Activated T-cell treated with anti-CD3 and anti-CD28 coated beads, Interleukin-2, amount 50 U/mL, for 4 hours (primary cell): ENCODE results near the gene ORMDL2. TPM values are rescaled to one million over a fixed set of nuclear protein-coding genes. Genes with fewer than 3 reads are reported as not detected.
"Not testable (repeated sequence)": the region's sequence is repeated elsewhere in the genome, so short reads cannot be mapped to it uniquely, and the experiment has no call there.

ENCODE experiments used
- ATAC-seq, 2 donors: fragments of 200-7000 bp; cut with Tn5 transposase; one replicate each; pipeline ENCODE4 v1.10.0; 2021
- DNase-seq: peaks from one replicate; pipeline ENCODE4 v3.0.0-alpha.2; 2020
- H3K27me3 Mint-ChIP-seq: one replicate; pipeline ENCODE4 v1.8.0; 2021; ENCODE audit warnings: low read depth, mixed read lengths
- H3K36me3 Mint-ChIP-seq: one replicate; pipeline ENCODE4 v1.8.0; 2022; ENCODE audit warnings: mixed read lengths; ENCODE audit not compliant: insufficient read depth
- H3K4me1 Mint-ChIP-seq: one replicate; pipeline ENCODE4 v1.8.0; 2021; ENCODE audit warnings: low read depth, mixed read lengths
- H3K4me3 Mint-ChIP-seq: one replicate; pipeline ENCODE4 v1.8.0; 2021; ENCODE audit warnings: mild to moderate bottlenecking, moderate library complexity, mixed read lengths
- H3K9me3 Mint-ChIP-seq: one replicate; pipeline ENCODE4 v1.8.0; 2021; ENCODE audit warnings: mixed read lengths
- total RNA-seq, 3 donors: library from RNA; stranded (reverse); gene quantifications; one replicate each; pipeline ENCODE4 v1.2.1, GENCODE V29; 2021

Gene ORMDL2
- total RNA-seq, 3 donors from 2014 or later: 45.9 to 57.0 (median 49.9) TPM

DNA sequence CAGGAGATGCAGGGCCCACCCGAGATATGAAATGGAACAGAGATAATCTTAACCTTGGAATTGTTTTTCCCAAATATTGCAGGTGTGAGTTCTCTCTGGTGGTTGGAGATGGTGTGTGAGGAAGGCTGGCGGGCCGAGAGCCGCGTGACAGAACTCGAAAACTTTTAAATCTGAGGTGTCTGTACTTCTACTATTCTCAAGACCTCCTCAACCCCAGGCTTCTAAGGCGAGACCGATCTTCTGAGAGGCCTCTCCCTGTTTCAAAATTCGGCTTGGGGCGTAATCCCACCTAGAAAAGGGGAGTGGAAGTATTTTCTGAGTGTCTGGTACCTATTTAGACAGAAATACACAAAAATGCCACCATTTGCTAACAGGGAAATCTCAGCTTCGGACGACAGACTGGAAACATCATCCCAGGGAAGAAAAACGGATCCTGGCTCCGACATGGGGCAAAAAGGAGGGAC, 928 bp upstream of the ORMDL2 start:
- ATAC-seq: no peak
- peaks cover 50% of the 10 kb centered on the region for H3K4me1 Mint-ChIP-seq
- H3K9me3 Mint-ChIP-seq: no peaks in the 10 kb centered on the region
- H3K36me3 Mint-ChIP-seq: peaks cover 23% of the 10 kb centered on the region
- no peak overlapping the region for H3K4me3 Mint-ChIP-seq
- no peak for DNase-seq
- H3K27me3 Mint-ChIP-seq: no peaks in the 10 kb centered on the region

DNA sequence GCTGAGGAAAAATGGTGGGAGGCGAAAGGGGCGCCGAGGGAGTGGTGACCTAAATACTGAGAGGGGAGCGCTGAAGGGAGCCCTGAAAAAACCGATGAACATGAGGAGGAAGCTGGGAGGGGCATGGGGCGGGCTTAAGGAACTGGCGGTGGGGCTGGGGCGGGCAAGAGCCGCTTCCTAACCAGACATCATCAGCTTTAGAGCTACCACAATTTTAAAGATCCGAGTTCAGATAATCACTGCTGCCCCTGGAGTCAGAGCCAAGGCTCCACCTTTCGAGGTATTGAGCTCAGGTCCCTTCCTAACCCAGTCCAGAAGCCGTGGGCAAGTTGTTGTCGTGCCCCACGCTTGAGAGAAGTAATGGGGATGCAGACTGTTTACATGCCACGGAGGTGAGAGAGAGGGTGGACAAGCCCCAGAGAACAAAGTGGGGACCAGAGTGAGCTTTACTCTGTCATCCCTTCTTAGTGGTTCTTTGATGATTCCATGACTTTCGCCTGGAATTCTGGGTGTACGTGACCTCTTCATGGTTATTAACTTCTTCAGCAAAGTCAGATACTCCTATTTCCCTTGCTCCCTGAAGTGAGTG, 393 bp downstream of the ORMDL2 start:
- Mint-ChIP-seq H3K4me3 (no peak overlapping the region), H3K27me3 (no peaks in the 10 kb centered on the region), H3K4me1 (peaks cover 39% of the 10 kb centered on the region), H3K36me3 (peaks cover 29% of the 10 kb centered on the region), H3K9me3 (no peaks in the 10 kb centered on the region)
- ATAC-seq (peak; percentile 56 to 61), DNase-seq (no peak)

DNA sequence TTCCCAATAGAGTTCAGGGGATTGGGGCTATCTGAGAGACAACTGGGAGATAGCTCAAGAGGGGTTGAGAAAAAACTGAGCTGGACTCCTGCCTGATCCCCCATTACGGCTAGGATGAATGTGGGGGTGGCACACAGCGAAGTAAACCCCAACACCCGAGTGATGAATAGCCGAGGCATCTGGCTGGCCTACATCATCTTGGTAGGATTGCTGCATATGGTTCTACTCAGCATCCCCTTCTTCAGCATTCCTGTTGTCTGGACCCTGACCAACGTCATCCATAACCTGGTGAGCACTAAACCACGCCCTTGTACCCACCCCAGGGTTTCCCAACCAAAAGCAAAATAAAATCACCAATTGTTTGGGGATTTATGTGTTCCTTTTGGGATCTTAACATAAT, 1.0 kb downstream of the ORMDL2 start:
- DNase-seq (no peak), ATAC-seq (no peak)
- peaks cover 31% of the 10 kb centered on the region for H3K36me3 Mint-ChIP-seq
- H3K4me3 Mint-ChIP-seq: no peak overlapping the region
- H3K4me1 Mint-ChIP-seq: peaks cover 36% of the 10 kb centered on the region
- no peaks in the 10 kb centered on the region for H3K9me3 Mint-ChIP-seq
- no peaks in the 10 kb centered on the region for H3K27me3 Mint-ChIP-seq

DNA sequence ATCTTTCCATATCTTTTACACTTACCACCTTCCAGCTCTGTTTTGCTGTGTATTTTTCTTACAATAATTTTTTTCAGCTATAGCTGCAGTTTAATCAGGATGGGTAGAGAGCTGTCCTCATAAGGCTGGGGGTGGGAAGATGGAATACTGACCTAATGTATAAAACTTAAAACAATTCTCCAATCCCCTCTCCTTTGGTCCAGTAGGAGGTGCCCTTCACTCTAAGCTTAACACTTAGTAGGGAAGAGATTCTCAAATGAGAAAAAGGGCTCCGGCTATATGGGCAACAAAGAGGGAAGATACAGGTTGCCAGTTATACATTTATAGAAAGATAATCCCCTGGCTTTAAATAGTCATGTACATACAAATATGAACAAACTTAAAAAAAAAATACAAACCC, 2.8 kb downstream of the ORMDL2 start:
- no peaks in the 10 kb centered on the region for H3K27me3 Mint-ChIP-seq
- peaks cover 29% of the 10 kb centered on the region for H3K4me1 Mint-ChIP-seq
- ATAC-seq (no peak), DNase-seq (no peak)
- no peaks in the 10 kb centered on the region for H3K9me3 Mint-ChIP-seq
- H3K36me3 Mint-ChIP-seq: peaks cover 27% of the 10 kb centered on the region
- H3K4me3 Mint-ChIP-seq: no peak overlapping the region

DNA sequence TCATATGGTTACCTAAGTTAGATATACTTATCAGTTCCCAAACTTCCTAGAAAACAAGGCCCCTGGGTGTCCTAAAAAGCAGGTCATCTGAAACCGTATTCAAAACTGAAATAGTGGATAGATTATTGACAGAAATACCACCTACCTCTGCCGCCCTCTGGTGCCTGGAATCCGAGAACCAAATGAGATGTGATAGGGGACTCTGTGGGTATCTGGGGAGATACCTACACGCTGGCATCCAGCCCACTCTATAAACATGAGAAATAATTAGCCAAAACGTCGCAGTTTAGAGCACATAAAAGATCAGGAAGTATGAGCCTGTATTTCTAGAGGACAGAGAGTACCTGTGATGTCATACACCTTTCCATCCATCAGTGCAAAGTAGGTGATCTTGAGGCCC, 4.4 kb downstream of the ORMDL2 start:
- no peak for ATAC-seq
- H3K4me3 Mint-ChIP-seq: no peak overlapping the region

DNA sequence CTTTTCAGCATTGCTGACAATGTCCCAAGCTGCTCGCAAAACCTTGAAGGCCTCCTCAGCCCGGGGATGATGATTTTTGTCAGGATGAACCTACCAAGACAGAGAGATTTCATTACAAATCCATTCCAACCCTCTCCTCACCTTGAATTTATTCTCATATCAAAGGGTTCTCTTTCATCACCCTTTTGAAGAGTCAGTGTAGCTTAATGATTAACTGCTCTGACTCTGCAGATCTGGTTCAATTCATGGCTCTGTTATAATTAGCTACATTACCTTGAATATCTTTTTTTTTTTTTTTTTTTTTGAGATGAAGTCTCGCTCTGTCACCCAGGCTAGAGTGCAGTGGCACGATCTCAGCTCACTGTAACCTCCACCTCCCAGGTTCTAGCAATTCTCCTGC, 5.6 kb downstream of the ORMDL2 start:
- Mint-ChIP-seq H3K27me3 (no peaks in the 10 kb centered on the region), H3K36me3 (peaks cover 39% of the 10 kb centered on the region), H3K4me1 (peaks cover 44% of the 10 kb centered on the region), H3K4me3 (no peak overlapping the region), H3K9me3 (no peaks in the 10 kb centered on the region)
- DNase-seq (no peak), ATAC-seq (no peak)

More for the DNA sequence above, 4.4 kb downstream of the ORMDL2 start:
- Mint-ChIP-seq H3K9me3 (no peaks in the 10 kb centered on the region), H3K36me3 (peaks cover 28% of the 10 kb centered on the region), H3K27me3 (no peaks in the 10 kb centered on the region), H3K4me1 (peaks cover 35% of the 10 kb centered on the region)
- no peak for DNase-seq

DNA sequence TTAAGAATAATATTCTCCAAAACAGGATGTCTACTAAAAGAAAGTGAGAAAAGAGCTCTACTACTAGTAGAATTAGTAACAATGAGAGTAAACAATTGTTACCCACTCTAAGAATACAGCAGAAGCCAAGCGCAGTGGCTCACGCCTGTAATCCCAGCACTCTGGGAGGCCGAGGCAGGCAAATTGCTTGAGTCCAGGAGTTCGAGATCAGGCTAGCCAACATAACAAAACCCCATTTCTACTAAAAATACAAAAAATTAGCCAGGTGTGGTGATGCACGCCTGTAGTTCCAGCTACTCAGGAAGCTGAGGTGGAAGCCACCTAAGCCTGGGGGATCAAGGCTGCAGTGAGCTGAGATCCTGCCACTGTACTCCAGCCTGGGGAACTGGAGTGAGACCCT, 6.9 kb downstream of the ORMDL2 start:
- peaks cover 33% of the 10 kb centered on the region for H3K36me3 Mint-ChIP-seq
- H3K9me3 Mint-ChIP-seq: no peaks in the 10 kb centered on the region
- ATAC-seq (no peak), DNase-seq (no peak)
- peaks cover 35% of the 10 kb centered on the region for H3K4me1 Mint-ChIP-seq
- peak overlapping the region; percentile 44 for H3K4me3 Mint-ChIP-seq
- no peaks in the 10 kb centered on the region for H3K27me3 Mint-ChIP-seq

DNA sequence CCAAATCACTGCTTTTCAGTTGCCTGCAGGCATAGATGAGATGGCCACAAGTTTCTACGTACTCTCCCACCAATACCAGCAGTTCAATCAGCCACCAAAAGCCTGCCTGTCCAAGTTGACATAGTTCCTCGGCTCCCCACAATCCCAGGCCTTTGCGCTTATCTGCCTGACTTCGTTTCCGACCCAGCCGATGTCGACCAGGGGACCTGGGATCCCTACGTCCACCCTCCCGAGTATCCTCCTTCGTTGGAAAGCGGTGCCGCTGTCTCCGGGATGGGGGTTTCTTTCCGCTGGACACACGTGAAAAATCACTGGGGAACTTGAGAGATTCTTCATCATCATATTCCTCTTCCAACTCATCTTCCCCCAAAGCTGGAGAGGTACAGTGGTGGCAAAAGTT, 10.0 kb downstream of the ORMDL2 start:
- H3K4me3 Mint-ChIP-seq: peak overlapping the region; percentile 93
- peaks cover 17% of the 10 kb centered on the region for H3K36me3 Mint-ChIP-seq
- H3K4me1 Mint-ChIP-seq: peaks cover 50% of the 10 kb centered on the region
- ATAC-seq: no peak
- H3K9me3 Mint-ChIP-seq: no peaks in the 10 kb centered on the region
- no peaks in the 10 kb centered on the region for H3K27me3 Mint-ChIP-seq
- DNase-seq: no peak

DNA sequence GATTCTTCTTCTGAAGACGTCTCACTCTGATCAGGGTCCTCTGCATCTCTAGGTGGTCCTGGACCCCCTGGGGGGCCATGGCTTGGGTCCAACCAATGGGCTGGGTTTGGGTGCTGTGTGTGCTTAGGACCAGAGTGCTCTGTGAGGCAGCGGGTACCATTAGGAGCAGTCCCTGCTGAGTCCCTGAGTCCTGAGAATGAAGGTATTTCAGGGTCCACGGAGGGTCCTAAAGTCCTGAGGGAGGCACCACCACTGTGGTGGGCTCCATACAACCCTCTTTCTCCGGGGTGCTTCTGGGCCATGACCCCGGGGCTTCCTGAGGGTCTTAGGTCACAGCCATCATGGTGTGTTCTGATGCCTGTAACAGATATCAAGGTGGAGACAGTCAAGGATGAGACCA, 10.5 kb downstream of the ORMDL2 start:
- Mint-ChIP-seq H3K9me3 (no peaks in the 10 kb centered on the region), H3K4me3 (peak overlapping the region; percentile 93), H3K36me3 (peaks cover 13% of the 10 kb centered on the region), H3K27me3 (no peaks in the 10 kb centered on the region), H3K4me1 (peaks cover 50% of the 10 kb centered on the region)
- no peak for ATAC-seq
- no peak for DNase-seq

DNA sequence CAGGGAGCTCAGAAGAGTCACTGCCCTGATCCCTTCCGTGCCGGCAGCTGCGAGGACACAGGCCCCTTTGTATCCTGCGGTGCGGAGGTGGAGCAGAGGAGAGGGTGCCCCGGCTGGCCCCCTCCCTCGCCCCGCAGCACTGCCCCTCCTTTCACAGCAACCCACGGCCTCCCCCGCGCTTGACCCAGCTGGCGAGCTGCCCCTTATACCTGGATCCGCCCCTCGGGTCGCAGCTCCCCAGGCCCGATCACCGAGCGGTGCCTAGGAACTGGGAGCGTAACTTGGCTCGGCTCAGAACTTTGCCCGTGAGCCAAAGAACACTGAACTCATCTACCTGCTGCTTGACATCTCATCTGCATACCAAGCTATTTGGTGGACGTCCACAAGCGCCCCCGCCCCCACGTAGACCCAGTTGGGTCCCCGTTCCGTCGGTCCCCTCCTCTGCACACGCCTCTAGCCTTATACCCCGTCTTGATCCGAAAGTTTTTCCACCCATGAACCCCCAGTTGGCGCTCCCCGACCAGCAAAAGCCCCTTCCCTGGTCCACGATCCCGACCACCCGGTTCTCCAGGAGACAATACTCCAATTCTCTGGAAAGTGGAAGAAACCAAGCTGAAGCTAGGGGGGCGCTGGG, 12.2 kb downstream of the ORMDL2 start:
- Mint-ChIP-seq H3K4me3 (peak overlapping the region; percentile 93), H3K4me1 (peaks cover 42% of the 10 kb centered on the region), H3K36me3 (peaks cover 12% of the 10 kb centered on the region), H3K9me3 (no peaks in the 10 kb centered on the region), H3K27me3 (no peaks in the 10 kb centered on the region)
- peak; percentile 16 to 24 for ATAC-seq
- peak; percentile 17 for DNase-seq

DNA sequence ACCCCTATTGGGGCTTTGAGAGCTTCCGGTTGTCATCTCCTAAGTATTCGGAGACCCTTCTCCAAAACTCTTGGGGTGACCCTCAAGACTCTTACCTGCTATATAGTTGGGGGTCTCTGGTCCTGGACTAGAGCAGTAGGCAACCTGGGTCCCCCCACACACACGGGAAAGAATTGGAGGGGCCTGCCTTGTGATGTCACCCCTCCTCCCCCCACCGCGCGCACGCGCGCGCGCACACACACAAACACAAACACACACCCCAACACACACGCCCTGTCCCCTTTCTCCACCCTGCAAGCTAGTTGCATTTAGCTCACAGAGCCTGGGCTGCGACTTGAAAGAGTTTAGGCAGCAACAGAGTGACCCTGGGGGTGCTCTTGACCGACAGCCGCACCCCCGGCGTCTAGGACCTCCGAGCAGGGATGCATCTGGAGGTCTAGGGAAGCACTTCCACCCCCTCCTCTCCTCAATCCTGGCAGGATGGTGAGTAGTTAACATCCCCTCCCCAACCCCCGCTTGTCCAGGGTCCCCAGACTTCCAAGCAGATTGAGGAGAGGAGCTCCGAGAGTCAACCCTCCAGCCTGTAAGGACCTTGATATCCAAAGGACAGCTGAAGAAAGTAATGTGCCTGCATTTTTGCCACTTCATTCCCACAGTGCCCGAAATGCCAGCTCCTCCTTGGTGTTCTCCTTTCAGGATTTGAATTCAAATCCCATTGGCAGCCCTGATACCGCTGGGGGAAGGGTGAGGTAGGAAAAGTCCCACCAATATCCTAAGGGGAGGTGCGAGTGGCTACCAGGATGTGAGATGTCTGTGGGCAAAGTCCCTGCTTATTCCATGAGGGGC, 13.0 kb downstream of the ORMDL2 start:
- ATAC-seq (no peak), DNase-seq (peak; percentile 49)
- Mint-ChIP-seq H3K36me3 (peaks cover 12% of the 10 kb centered on the region), H3K4me3 (peak overlapping the region; percentile 93), H3K4me1 (peaks cover 38% of the 10 kb centered on the region), H3K9me3 (no peaks in the 10 kb centered on the region), H3K27me3 (no peaks in the 10 kb centered on the region)

DNA sequence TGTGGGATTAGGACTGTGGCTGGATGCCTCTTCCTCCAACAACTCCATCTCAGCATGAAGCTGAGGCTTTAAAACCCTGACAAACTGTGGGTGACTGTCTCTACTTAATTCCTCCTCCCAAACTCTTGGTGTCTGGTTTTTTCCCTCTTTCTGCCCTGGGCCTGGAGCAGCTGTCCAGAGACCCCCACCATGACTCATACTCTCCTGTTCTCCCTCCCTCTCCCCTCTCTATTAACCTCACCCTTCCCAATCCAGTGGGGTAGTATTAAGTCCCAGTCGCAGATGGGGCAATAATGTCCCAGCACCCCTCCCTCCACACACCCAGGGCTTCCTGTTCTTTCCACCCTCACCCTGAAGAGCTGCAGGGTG, 13.6 kb downstream of the ORMDL2 start:
- peaks cover 33% of the 10 kb centered on the region for H3K4me1 Mint-ChIP-seq

DNA sequence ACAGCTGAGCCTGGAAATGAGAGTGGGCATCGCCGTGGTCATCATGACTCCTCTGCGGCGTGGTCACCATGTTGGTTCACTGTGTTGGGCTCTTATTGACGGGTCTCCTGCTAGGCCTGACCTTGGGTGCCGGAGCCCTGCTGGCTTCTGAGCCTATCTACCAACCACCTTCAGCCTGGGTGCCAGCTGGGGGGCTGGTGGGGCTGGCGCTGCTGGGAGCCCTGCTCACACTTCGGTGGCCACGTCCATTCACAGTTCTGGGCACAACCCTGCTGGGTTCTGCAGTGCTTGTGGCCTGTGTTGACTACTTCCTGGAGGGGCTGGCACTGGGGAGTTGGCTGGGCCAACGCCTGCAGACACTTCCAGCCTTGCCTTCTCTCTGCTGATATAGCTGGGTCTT, 15.2 kb downstream of the ORMDL2 start:
- H3K36me3 Mint-ChIP-seq: peaks cover 2% of the 10 kb centered on the region
- DNase-seq: no peak
- no peak overlapping the region for H3K4me3 Mint-ChIP-seq
- no peaks in the 10 kb centered on the region for H3K27me3 Mint-ChIP-seq
- ATAC-seq: no peak
- H3K9me3 Mint-ChIP-seq: no peaks in the 10 kb centered on the region
- peaks cover 21% of the 10 kb centered on the region for H3K4me1 Mint-ChIP-seq

More for the DNA sequence above, 13.6 kb downstream of the ORMDL2 start:
- Mint-ChIP-seq H3K36me3 (peaks cover 12% of the 10 kb centered on the region), H3K4me3 (peak overlapping the region; percentile 93), H3K27me3 (no peaks in the 10 kb centered on the region), H3K9me3 (no peaks in the 10 kb centered on the region)
- DNase-seq (no peak), ATAC-seq (no peak)

DNA sequence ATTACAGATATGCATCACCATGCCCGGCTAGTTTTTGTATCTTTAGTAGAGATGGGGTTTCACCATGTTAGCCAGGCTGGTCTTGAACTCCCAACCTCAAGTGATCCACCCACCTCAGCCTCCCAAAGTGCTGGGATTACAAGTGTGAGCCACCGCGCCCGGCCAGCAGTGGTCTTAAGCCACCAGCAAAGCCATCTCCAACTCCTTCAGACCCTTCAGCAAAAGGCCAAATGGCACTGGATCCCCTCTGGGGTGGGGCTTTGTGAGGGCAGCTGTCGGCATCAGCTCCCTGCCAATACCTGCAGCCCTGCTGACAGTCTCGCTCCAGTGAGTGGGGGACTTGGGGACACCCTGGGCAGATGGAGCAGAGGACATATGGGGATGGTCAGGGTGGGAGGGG, 16.6 kb downstream of the ORMDL2 start:
- H3K4me1 Mint-ChIP-seq: peaks cover 16% of the 10 kb centered on the region
- not testable (repeated sequence) for ATAC-seq, H3K9me3 Mint-ChIP-seq, H3K27me3 Mint-ChIP-seq, DNase-seq, H3K4me3 Mint-ChIP-seq, H3K36me3 Mint-ChIP-seq

DNA sequence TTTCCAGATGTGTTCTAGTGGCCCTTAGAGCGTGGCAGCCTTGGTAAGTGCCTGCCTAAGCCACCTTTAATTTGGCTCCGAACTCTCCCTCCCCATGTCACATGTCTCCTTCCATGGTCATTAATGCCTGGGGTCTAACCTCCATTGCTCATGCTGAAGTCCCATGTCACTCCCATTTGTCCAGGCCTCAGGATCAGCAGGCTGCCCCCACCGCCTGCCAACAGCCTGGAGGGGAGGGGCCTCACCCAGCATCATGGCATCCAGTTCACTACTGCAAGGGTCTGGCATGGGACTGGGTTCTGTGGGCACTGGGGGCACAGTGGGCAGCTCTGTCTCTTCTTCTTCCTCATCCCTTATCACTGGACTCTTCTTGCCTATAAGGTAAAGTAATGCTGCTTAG, 20.5 kb downstream of the ORMDL2 start:
- Mint-ChIP-seq H3K4me3 (no peak overlapping the region), H3K27me3 (no peaks in the 10 kb centered on the region), H3K4me1 (peaks cover 3% of the 10 kb centered on the region), H3K9me3 (no peaks in the 10 kb centered on the region), H3K36me3 (no peaks in the 10 kb centered on the region)
- no peak for ATAC-seq
- DNase-seq: no peak
